Measurements from ENCODE around the gene GOLT1A. TPM values are rescaled to one million over a fixed set of nuclear protein-coding genes. Genes with fewer than 3 reads are reported as not detected.

GOLT1A gene
- polyA plus RNA-seq, 3 donors: not detected

- Mint-ChIP-seq H3K9me3 (peaks cover 10 to 33% (median 26%) of the 10 kb centered on the region in 7 donors), H3K27me3 (ENCODE audit: low read depth in 3 of 3) (peaks cover 1 to 6% (median 3%) of the 10 kb centered on the region in 3 donors), H3K4me1 (peaks cover 4% of the 10 kb centered on the region), H3K36me3 (no peaks in the 10 kb centered on the region), H3K4me3 (no peak overlapping the region), H3K27ac (no peak overlapping the region)
- Histone ChIP-seq H2AFZ (ENCODE audit: insufficient read depth, low read depth, low read length, poor library complexity, severe bottlenecking) (no peak overlapping the region), H3K4me1 (ENCODE audit: control insufficient read depth in 1 of 2, insufficient read depth in 2 of 2, low read length in 2 of 2) (no peaks in the 10 kb centered on the region), H3K4me2 (replicated peaks; ENCODE audit: extremely low read depth, low read length, poor library complexity, severe bottlenecking) (no peak overlapping the region), H3K9ac (ENCODE audit: insufficient read depth, low read length, poor library complexity, severe bottlenecking) (no peak overlapping the region), H3K27me3 (ENCODE audit: control insufficient read depth in 2 of 2, insufficient read depth in 2 of 2, low read length in 2 of 2) (no peaks in the 10 kb centered on the region), H3K4me3 (replicated peaks in 1 of 3; ENCODE audit: low read depth in 2 of 3, low read length in 3 of 3) (no peak overlapping the region), H3K27ac (ENCODE audit: low read depth in 1 of 2, low read length in 2 of 2) (no peak overlapping the region), H3K9me3 (replicated peaks in 1 of 2; ENCODE audit: control insufficient read depth in 1 of 2, insufficient read depth in 1 of 2, low read length in 2 of 2) (peaks cover 18 to 26% of the 10 kb centered on the region in 2 donors), H3K36me3 (replicated peaks in 1 of 2; ENCODE audit: control insufficient read depth in 1 of 2, insufficient read depth in 2 of 2, low read length in 2 of 2) (no peaks in the 10 kb centered on the region), H4K20me1 (ENCODE audit: insufficient read depth, low read length) (no peaks in the 10 kb centered on the region), H3K79me2 (ENCODE audit: insufficient read depth, low read length) (no peaks in the 10 kb centered on the region)
- WGBS (ENCODE audit: insufficient coverage): 100% methylated on average over 2 of the region's 3 CpGs
- DNase-seq: no peak
- intact Hi-C loops (cut with micrococcal nuclease): no loop called here
- TF ChIP-seq CTCF (IDR thresholded peaks at IDR 0.05): no peak
These were observed 43.2 kb downstream of the GOLT1A start for GRCh38 chr1:204170494-204171155.

GRCh38 chr1:204169858-204170257 lies 43.9 kb downstream of the GOLT1A start:
- Mint-ChIP-seq H3K27ac (no peak overlapping the region), H3K9me3 (peaks cover 10 to 33% (median 26%) of the 10 kb centered on the region in 7 donors), H3K4me3 (no peak overlapping the region), H3K36me3 (no peaks in the 10 kb centered on the region), H3K27me3 (ENCODE audit: low read depth in 3 of 3) (peaks cover 3 to 6% (median 4%) of the 10 kb centered on the region in 3 donors), H3K4me1 (peaks cover 4% of the 10 kb centered on the region)
- Histone ChIP-seq H3K36me3 (replicated peaks in 1 of 2; ENCODE audit: control insufficient read depth in 1 of 2, insufficient read depth in 2 of 2, low read length in 2 of 2) (no peaks in the 10 kb centered on the region), H3K27ac (ENCODE audit: low read depth in 1 of 2, low read length in 2 of 2) (no peak overlapping the region), H3K9ac (ENCODE audit: insufficient read depth, low read length, poor library complexity, severe bottlenecking) (no peak overlapping the region), H4K20me1 (ENCODE audit: insufficient read depth, low read length) (no peaks in the 10 kb centered on the region), H3K4me1 (ENCODE audit: control insufficient read depth in 1 of 2, insufficient read depth in 2 of 2, low read length in 2 of 2) (no peaks in the 10 kb centered on the region), H3K79me2 (ENCODE audit: insufficient read depth, low read length) (no peaks in the 10 kb centered on the region), H3K27me3 (ENCODE audit: control insufficient read depth in 2 of 2, insufficient read depth in 2 of 2, low read length in 2 of 2) (no peaks in the 10 kb centered on the region), H3K4me3 (replicated peaks in 1 of 3; ENCODE audit: low read depth in 2 of 3, low read length in 3 of 3) (no peak overlapping the region), H2AFZ (ENCODE audit: insufficient read depth, low read depth, low read length, poor library complexity, severe bottlenecking) (no peak overlapping the region), H3K4me2 (replicated peaks; ENCODE audit: extremely low read depth, low read length, poor library complexity, severe bottlenecking) (no peak overlapping the region), H3K9me3 (replicated peaks in 1 of 2; ENCODE audit: control insufficient read depth in 1 of 2, insufficient read depth in 1 of 2, low read length in 2 of 2) (peaks cover 18 to 26% of the 10 kb centered on the region in 2 donors)
- intact Hi-C loops (cut with micrococcal nuclease): no loop called here
- WGBS (ENCODE audit: insufficient coverage): 100% methylated on average over 1 of the region's 4 CpGs
- no peak for TF ChIP-seq CTCF (IDR thresholded peaks at IDR 0.05)
- no peak for DNase-seq
